CD14-positive monocyte (primary cell): ENCODE data around the gene LATS2. TPM values are rescaled to one million over a fixed set of nuclear protein-coding genes. Genes with fewer than 3 reads are reported as not detected.

Experiments
- DNase-seq, 3 donors: peaks; one replicate each; pipeline ENCODE4 v3.0.0-alpha.2; 2011 to 2022
- H2AFZ ChIP-seq: 2 replicates; pipeline ENCODE4 v1.6.0; 2012; ENCODE audit warnings: mild to moderate bottlenecking, low read depth, low read length, inconsistent platforms; ENCODE audit not compliant: insufficient read depth, poor library complexity, severe bottlenecking
- H3K27ac ChIP-seq, 2 donors: 1 replicate in 1 of 2; 2 replicates in 1 of 2; pipeline ENCODE4 v1.5.1; 2012 to 2013; ENCODE audit warnings: low read length in 2 of 2, control low read depth in 1 of 2, inconsistent platforms in 1 of 2, low read depth in 1 of 2, mild to moderate bottlenecking in 1 of 2
- H3K27me3 ChIP-seq, 2 donors: one replicate each; pipeline versions ENCODE4 v1.6.0 to v1.6.1; 2011 to 2013; ENCODE audit warnings: low read length in 2 of 2; ENCODE audit not compliant: control insufficient read depth in 2 of 2, insufficient read depth in 2 of 2
- H3K36me3 ChIP-seq, 2 donors: replicated peaks in 1 of 2; 1 replicate in 1 of 2; 2 replicates in 1 of 2; pipeline versions ENCODE4 v1.5.1 to v1.6.1; 2012 to 2013; ENCODE audit warnings: low read length in 2 of 2, control low read depth in 1 of 2, inconsistent platforms in 1 of 2, mild to moderate bottlenecking in 1 of 2; ENCODE audit not compliant: insufficient read depth in 2 of 2, control insufficient read depth in 1 of 2
- H3K4me1 ChIP-seq, 2 donors: 1 replicate in 1 of 2; 2 replicates in 1 of 2; pipeline versions ENCODE4 v1.5.1 to v1.6.1; 2012 to 2013; ENCODE audit warnings: low read length in 2 of 2, control low read depth in 1 of 2, inconsistent platforms in 1 of 2, mild to moderate bottlenecking in 1 of 2, moderate library complexity in 1 of 2; ENCODE audit not compliant: insufficient read depth in 2 of 2, control insufficient read depth in 1 of 2
- H3K4me2 ChIP-seq: replicated peaks from 2 replicates; pipeline ENCODE3; 2012; ENCODE audit warnings: low read length, moderate library complexity, mild to moderate bottlenecking; ENCODE audit not compliant: poor library complexity, severe bottlenecking; ENCODE audit errors: extremely low read depth
- H3K4me3 ChIP-seq, 3 experiments: fragments of 200-600 bp in 1 of 3; sonication (generic) in 1 of 3; replicated peaks in 1 of 3; 1 replicate in 2 of 3; 2 replicates in 1 of 3; pipeline ENCODE4 v1.5.1; 2011 to 2013; ENCODE audit warnings: low read length in 3 of 3, mild to moderate bottlenecking in 3 of 3, control low read depth in 2 of 3, low read depth in 2 of 3, inconsistent platforms in 1 of 3, moderate library complexity in 1 of 3
- H3K79me2 ChIP-seq: 2 replicates; pipeline ENCODE4 v1.6.0; 2012; ENCODE audit warnings: mild to moderate bottlenecking, control low read depth, inconsistent platforms, low read length, moderate library complexity; ENCODE audit not compliant: insufficient read depth
- H3K9ac ChIP-seq: 2 replicates; pipeline ENCODE4 v1.6.0; 2017; ENCODE audit warnings: low read length, mild to moderate bottlenecking; ENCODE audit not compliant: insufficient read depth, poor library complexity, severe bottlenecking
- H3K9me3 ChIP-seq, 2 donors: replicated peaks in 1 of 2; 1 replicate in 1 of 2; 2 replicates in 1 of 2; pipeline versions ENCODE4 v1.5.1 to v1.6.1; 2012 to 2013; ENCODE audit warnings: low read length in 2 of 2, control low read depth in 1 of 2; ENCODE audit not compliant: control insufficient read depth in 1 of 2, insufficient read depth in 1 of 2
- H4K20me1 ChIP-seq: 2 replicates; pipeline ENCODE4 v1.6.0; 2012; ENCODE audit warnings: mild to moderate bottlenecking, low read length, control low read depth, moderate library complexity; ENCODE audit not compliant: insufficient read depth
- H3K27ac Mint-ChIP-seq, 7 donors: one replicate each; pipeline ENCODE4 v1.8.0; 2020; ENCODE audit warnings: mild to moderate bottlenecking in 7 of 7, mixed read lengths in 7 of 7, moderate library complexity in 6 of 7, inconsistent platforms in 2 of 7
- H3K27me3 Mint-ChIP-seq, 3 donors: one replicate each; pipeline ENCODE4 v1.8.0; 2021 to 2022; ENCODE audit warnings: low read depth in 3 of 3, mild to moderate bottlenecking in 3 of 3, mixed read lengths in 3 of 3, moderate library complexity in 3 of 3, inconsistent platforms in 1 of 3
- H3K36me3 Mint-ChIP-seq, 2 donors: one replicate each; pipeline ENCODE4 v1.8.0; 2020; ENCODE audit warnings: mixed read lengths in 2 of 2, inconsistent platforms in 1 of 2, mild to moderate bottlenecking in 1 of 2
- H3K4me1 Mint-ChIP-seq: one replicate; pipeline ENCODE4 v1.8.0; 2020; ENCODE audit warnings: mild to moderate bottlenecking, mixed read lengths
- H3K4me3 Mint-ChIP-seq, 2 donors: one replicate each; pipeline ENCODE4 v1.8.0; 2020; ENCODE audit warnings: mild to moderate bottlenecking in 2 of 2, mixed read lengths in 2 of 2, moderate library complexity in 1 of 2
- H3K9me3 Mint-ChIP-seq, 7 donors: one replicate each; pipeline ENCODE4 v1.8.0; 2020 to 2022; ENCODE audit warnings: mixed read lengths in 7 of 7, mild to moderate bottlenecking in 6 of 7, moderate library complexity in 6 of 7, inconsistent platforms in 2 of 7
- WGBS: methylation state at CpG from one replicate; pipeline ENCODE4 v1.1.5; 2013; ENCODE audit warnings: missing lambda C conversion rate; ENCODE audit not compliant: insufficient coverage; 5-methylcytosine and 5-hydroxymethylcytosine counted together
- intact Hi-C, 2 donors: fragments of 100-400 bp; cut with micrococcal nuclease; formaldehyde crosslinking; loops; one replicate each; pipeline versions ENCODE4 v1.15.0 to v1.15.1; 2023
- polyA plus RNA-seq, 3 donors: library from polyadenylated mRNA; depleted of rRNA in 1 of 3; unstranded in 2 of 3; stranded (reverse) in 1 of 3; fragments of 300-500 nt in 2 of 3; fragments of >200 nt in 1 of 3; fragmentation: Illumina TruSeq in 2 of 3; gene quantifications; 1 replicate in 2 of 3; 2 replicates in 1 of 3; pipeline ENCODE4 v1.2.3, GENCODE V29; 2012 to 2021
- TF ChIP-seq, protein P1 (sequence below): fragments of 200-600 bp; IDR thresholded peaks from one replicate; pipeline ENCODE4 v1.8.0; 2022; ENCODE audit warnings: antibody characterized with exemption, mild to moderate bottlenecking

LATS2 gene
- polyA plus RNA-seq, 3 donors, result 0.96 to 11.2 (median 1.0) TPM

DNA sequence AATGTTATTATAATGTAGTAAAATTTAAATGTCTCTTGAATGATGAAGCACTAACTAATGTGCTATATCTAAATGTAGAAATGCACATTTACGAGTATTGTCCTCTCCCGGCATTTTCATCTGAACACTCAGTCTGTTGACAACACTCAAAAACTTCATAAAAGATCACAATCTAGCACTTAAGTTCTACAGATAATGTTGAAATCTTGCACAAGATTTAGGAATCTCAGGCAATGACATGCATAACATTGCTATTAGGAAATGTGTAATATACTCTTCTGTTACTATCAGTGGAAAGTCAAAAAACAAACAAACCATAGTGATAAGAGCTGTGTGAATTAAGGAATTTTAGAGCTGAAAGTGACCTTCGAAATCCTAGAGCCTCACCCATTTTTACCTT, 121.3 kb downstream of the LATS2 start:
- intact Hi-C loops, result loop anchor here (5.0 to 10.0 kb wide), 6 partner anchors 122 to 537 kb away; partner anchors contain the start of genes MRPL57 (in 2 of the 2), SKA3 (in 2 of the 2) and LATS2 (in 1 of the 2)

DNA sequence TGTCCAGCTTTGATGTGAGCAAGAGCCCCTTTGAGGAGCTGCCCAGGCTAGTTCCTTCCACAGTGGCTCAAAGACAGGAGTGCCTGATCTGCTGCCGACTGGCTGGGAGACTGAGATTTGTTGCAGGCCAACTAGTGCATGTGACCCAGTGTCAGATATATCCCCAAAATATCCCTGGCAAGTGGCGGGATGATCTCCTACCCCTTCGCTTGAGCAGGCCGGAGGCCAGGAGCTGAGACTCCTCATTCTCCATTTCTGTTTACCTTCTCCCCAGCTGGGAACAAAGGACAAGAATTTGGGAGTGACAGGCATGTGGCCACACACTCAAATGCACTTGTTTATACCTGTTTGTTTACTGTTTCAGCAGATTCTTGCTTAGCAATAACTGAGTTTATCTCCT, 121.7 kb downstream of the LATS2 start:
- Histone ChIP-seq H3K36me3 (no peaks in the 10 kb centered on the region), H3K9ac (no peak overlapping the region), H2AFZ (no peak overlapping the region), H3K4me3 (no peak overlapping the region), H3K27ac (no peak overlapping the region), H4K20me1 (no peaks in the 10 kb centered on the region), H3K9me3 (no peaks in the 10 kb centered on the region), H3K4me2 (no peak overlapping the region), H3K4me1 (peaks cover 12 to 13% of the 10 kb centered on the region in 2 donors), H3K79me2 (no peaks in the 10 kb centered on the region), H3K27me3 (no peaks in the 10 kb centered on the region)
- TF ChIP-seq, protein P1, sequence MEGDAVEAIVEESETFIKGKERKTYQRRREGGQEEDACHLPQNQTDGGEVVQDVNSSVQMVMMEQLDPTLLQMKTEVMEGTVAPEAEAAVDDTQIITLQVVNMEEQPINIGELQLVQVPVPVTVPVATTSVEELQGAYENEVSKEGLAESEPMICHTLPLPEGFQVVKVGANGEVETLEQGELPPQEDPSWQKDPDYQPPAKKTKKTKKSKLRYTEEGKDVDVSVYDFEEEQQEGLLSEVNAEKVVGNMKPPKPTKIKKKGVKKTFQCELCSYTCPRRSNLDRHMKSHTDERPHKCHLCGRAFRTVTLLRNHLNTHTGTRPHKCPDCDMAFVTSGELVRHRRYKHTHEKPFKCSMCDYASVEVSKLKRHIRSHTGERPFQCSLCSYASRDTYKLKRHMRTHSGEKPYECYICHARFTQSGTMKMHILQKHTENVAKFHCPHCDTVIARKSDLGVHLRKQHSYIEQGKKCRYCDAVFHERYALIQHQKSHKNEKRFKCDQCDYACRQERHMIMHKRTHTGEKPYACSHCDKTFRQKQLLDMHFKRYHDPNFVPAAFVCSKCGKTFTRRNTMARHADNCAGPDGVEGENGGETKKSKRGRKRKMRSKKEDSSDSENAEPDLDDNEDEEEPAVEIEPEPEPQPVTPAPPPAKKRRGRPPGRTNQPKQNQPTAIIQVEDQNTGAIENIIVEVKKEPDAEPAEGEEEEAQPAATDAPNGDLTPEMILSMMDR, result no peak
- H3K4me3 Mint-ChIP-seq, result no peak overlapping the region
- no peaks in the 10 kb centered on the region for H3K36me3 Mint-ChIP-seq
- peaks cover 0 to 2% (median 0%) of the 10 kb centered on the region in 7 donors for H3K9me3 Mint-ChIP-seq
- no peak overlapping the region for H3K27ac Mint-ChIP-seq
- H3K27me3 Mint-ChIP-seq, result peaks cover 0 to 4% (median 3%) of the 10 kb centered on the region in 3 donors
- H3K4me1 Mint-ChIP-seq, result peaks cover 10% of the 10 kb centered on the region
- intact Hi-C loops, result loop anchor here (5.0 to 10.0 kb wide), 6 partner anchors 123 to 538 kb away; partner anchors contain the start of genes MRPL57 (in 2 of the 2), SKA3 (in 2 of the 2) and LATS2 (in 1 of the 2)
- no peak for DNase-seq
- 94% methylated on average over 4 of the region's 4 CpGs for WGBS

More for the DNA sequence above, 121.3 kb downstream of the LATS2 start:
- peaks cover 0 to 2% (median 0%) of the 10 kb centered on the region in 7 donors for H3K9me3 Mint-ChIP-seq
- no peak overlapping the region for H3K27ac Mint-ChIP-seq
- DNase-seq, result no peak
- peaks cover 0 to 5% (median 5%) of the 10 kb centered on the region in 3 donors for H3K27me3 Mint-ChIP-seq
- no peaks in the 10 kb centered on the region for H3K27me3 ChIP-seq
- no peak overlapping the region for H3K9ac ChIP-seq
- peaks cover 12 to 13% of the 10 kb centered on the region in 2 donors for H3K4me1 ChIP-seq
- H3K4me2 ChIP-seq, result no peak overlapping the region
- H3K9me3 ChIP-seq, result no peaks in the 10 kb centered on the region
- peaks cover 11% of the 10 kb centered on the region for H3K4me1 Mint-ChIP-seq
- H3K36me3 Mint-ChIP-seq, result no peaks in the 10 kb centered on the region
- H3K27ac ChIP-seq, result no peak overlapping the region
- WGBS, result no CpG with 5 or more reads among the region's 3 CpGs
- TF ChIP-seq, protein P1, result no peak
- H3K36me3 ChIP-seq, result no peaks in the 10 kb centered on the region
- no peaks in the 10 kb centered on the region for H4K20me1 ChIP-seq
- H2AFZ ChIP-seq, result no peak overlapping the region
- H3K4me3 ChIP-seq, result no peak overlapping the region
- H3K79me2 ChIP-seq, result no peaks in the 10 kb centered on the region
- H3K4me3 Mint-ChIP-seq, result no peak overlapping the region
